Tongue (tissue), 2 donors: Measurements from ENCODE around the gene MYLIP. TPM values are rescaled to one million over a fixed set of nuclear protein-coding genes. Genes with fewer than 3 reads are reported as not detected.

ENCODE experiments used
- DNase-seq: peaks from one replicate; pipeline ENCODE4 v3.0.0-alpha.2; 2015
- total RNA-seq: library from RNA; depleted of rRNA; stranded (reverse); fragments of >200 nt; gene quantifications from one replicate; pipeline ENCODE4 v1.2.3, GENCODE V29; 2014

The MYLIP gene
- total RNA-seq: 68.6 TPM

DNA sequence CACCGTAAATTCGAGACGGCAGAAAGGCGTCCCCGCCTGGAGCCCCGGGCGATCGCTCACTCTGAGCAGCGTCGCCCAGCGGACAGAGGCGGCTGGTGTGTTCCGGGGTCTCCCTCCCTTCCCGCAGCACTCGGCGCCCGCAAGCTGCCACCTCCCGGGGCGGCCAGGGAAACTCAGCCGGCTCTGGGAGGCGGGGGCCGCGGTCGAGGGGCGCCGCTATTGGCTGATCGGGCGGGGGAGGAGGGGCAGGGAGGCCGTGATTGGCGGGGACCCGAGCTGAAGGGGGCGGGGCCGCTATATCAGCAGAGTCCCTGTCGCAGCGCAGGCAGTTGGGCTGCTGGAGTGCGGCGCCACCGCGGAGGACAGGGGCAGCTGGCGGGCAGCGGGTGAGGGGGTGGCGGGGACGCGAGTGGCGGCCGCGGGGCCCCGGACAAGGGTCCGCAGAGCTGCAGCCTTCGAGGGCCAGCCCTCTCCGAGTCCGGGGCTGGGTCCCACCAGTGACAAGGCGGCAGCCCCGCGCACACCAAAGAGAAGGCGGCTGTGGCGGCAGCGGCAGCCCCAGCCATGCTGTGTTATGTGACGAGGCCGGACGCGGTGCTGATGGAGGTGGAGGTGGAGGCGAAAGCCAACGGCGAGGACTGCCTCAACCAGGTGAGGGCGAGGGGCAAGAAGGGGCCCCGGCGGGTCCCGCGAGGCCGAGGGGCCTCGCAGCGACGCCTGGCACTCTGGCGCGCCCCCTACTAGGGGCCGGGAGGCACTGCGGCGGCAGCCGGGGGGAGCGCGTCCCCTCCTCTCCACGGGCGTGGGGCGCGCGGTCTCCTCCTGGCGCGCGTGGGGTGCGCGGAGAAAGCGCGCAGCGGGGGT lies at the start of gene MYLIP:
Gene MYLIP (plus strand): TSS at position 328 of the 864 bp plus-strand sequence. CDS start 237 bp downstream, at position 565.
- peak; percentile 99 for DNase-seq

DNA sequence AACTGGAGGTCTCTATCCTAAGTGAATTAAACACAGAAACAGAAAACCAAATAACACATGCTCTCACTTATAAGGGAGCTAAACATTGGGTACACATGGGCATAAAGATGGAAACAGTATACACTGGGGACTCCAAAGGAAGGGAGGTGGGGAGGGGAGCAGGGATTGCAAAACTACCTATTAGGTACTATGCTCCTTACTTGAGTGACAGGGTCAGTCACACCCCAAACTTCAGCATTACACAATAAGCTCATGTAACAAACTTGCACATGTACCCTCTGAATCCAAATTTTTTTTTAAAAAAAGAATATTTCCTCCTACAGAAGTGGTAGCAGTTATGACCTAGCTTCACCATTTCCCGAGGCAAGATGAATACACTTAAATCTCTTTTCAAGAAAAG lies 49.5 kb upstream of the MYLIP start:
- no peak for DNase-seq

DNA sequence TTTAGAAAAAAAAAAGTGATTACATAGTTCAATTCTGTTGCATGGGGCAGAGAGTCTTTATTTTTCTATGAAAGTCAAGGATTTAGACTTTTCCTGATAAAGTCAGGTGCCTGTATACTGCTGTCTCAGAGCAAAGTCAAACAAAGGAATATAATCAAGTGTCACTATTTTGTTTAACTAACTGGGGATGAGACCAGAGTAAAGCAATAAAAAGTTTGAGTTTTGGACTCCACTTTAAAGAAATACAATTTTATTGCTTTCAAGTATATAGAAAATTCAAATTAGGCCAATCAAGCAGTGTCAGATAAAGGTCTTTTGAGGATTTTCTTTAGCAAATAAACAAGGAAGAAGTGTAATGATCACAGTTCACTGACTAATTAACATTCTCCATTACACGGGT lies 48.7 kb upstream of the MYLIP start:
- no peak for DNase-seq

DNA sequence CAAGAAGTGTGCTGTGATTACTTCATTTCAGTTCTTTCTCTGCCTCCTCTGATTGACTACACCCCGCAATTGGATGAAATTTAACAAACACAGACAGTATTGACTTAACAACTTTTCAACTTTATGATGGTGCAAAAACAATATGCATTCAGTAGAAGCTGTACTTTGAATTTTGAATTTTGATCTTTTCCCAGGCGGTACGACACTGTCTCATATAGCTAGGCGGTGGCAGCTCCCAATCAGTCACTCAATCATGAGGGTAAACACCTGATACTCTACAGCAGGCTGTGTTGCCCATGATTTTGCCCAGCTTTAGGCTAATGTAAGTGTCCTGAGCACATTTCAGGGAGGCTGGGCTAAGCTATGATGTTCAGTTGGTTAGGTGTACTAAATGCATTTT lies 47.6 kb upstream of the MYLIP start:
- DNase-seq: no peak

DNA sequence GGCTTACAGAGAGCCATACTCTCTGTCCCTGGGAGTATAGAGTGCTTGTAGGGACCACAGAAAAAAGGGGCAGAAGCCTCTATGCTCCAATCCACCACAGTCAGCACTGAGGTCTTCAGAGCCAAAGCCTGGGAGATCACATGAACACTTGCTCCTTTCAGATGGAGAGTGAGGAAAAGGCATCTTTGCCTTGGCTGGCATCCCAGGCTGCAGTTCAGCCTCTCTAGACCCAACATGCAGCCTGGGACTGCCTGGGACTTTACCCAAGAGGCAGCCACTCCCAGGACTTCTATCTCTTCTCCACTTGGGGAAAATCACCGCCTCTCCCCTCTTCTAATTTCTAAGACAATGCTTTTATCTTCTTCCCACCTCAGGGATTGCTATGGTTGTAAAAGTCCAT lies 46.5 kb upstream of the MYLIP start:
- DNase-seq: no peak

DNA sequence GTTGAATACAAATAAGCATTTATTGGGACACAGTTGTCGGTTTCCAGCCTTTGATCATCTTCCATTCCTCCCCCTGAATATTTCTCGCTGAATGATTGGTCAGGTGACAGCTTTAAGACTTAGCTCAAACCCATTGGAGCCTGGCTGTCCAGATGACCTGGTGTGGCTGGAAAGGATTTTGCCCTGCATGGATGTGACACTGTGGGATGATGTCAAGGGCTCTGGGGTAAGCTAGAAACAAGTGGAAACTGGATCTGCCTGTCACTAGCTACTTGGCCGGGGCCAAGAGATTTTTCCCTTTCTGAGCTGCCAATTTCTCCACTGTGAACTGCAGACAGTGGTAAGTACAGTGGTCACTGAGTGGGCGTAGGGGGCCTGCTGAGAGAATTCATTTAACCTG lies 41.9 kb upstream of the MYLIP start:
- DNase-seq: no peak

DNA sequence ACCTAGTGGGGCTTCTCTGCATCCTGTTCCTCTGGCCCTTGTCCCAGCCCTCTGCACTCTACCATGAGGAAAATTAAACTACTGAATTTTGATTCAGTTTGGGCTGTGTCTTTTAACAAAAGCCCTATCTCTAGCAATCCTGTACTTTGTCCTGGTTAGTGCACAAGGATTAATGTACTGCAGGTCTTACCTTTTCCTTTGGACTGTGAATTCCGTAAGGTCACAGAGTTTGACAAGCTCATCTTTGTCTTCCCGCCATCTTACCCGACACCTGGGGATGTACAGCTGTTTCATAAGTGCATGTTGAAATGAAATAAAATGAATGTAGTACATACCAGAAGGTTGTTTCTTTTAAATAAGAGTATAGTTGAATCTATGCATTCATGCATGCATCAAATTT lies 41.5 kb upstream of the MYLIP start:
- no peak for DNase-seq

DNA sequence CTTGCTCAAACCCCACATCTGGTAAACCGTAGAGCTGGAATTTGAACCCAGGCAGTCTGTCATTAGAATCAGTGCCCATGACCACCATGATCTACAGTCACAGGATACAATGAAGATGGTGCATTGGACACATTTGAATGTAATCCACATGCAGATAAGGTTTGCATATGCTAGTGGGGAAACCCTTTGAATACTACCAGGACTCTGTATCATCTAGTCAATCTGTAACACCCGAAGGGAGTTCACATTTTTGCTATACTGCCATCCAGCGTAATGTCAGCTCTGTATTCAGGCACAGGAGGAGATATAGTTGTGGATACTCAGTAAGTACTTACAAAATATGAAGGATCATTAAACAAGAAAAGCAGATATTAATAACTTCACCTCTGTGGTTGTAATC lies 40.5 kb upstream of the MYLIP start:
- no peak for DNase-seq

DNA sequence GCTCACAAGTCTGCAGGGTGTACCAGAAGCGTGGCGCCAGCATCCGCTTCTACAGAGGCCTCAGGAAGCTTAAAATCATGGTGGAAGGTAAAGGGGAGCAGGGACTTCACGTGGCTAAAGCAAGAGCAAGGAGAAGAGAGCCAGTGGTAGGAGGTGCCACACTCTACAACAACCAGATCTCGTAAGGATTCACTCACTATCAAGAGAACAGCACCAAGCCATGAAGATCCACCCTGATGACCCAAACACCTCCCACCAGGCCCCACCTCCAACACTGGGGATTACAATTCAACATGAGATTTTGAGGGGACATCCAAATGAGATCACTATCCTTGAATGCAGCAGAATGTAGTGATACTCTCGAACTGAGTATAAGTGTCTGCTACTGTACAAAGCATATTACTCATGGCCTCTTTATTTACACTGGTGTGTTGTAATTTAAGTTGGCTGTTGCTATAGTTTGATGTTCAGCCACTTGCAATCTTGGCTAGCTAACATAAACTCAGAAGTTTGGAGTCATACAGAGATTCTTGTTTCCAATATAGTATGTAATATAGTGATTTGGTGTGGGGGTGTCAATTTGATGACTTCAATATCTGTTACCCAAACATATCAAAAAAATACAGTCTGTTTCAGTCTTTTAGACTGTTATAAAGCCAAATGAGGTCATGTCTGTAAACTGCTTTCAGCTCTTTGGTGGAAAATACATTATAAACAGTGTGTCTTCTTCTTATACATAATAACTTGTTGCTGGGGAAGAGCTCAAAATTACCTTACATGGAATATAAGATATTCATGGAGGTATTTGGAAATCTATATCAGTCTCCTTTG lies 39.4 kb upstream of the MYLIP start:
- peak; percentile 51 for DNase-seq

DNA sequence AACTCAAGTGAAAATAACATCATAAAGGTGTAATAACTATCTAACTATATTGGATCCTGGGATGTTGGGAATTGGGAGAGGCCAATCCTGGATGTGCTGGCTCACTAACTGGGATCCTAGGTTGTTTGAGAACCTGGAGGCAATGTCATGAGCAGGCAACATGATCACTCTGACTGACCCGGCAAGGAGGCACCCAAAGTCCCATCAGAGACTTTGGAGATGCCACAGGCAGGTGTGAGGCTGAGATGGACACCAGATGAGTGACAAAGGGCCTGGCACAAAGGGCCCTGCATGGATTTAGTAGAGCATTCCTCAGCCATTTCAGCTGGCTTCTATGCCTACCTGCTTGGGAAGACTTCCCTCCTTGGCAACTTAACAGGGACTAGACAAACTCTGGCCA lies 38.4 kb upstream of the MYLIP start:
- DNase-seq: no peak

DNA sequence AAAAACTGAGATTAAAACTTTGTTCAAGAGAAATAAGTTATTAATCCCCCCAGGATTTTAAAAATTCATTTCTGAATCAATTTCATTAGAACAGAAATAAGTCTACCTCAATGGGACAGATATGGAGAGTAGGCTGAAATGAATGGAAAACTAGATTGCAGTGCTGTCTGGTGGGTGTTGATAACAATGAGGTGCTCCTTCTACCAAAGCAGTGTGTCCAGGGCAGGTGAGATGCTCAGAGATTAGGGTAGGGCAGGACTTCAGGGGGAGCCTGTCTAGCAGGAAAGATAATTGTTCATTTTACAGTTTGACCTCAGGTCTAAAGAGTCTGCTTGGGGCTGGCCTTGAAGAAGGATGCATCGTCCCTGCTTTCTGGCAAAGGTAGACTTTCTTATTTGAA lies 38.0 kb upstream of the MYLIP start:
- DNase-seq: no peak

DNA sequence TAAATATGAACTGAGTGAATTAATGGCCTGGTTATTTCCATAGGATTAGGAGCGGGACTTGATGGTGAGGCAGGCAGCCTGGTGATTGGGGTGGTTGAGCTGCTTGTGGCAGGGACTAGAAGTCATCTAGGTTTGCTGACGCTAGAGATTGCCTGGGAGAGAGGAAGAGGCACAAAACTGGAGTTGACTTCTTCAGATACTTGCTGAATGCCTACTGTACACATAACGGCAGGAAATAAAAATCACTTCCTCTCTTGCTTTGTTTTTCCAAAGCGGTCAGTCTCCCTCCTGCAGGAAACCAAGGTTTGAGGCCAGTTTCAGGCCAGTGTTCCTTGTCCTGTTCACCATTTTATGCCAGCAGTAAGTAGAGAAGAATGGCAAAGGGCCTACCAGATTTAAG lies 36.7 kb upstream of the MYLIP start:
- DNase-seq: no peak

DNA sequence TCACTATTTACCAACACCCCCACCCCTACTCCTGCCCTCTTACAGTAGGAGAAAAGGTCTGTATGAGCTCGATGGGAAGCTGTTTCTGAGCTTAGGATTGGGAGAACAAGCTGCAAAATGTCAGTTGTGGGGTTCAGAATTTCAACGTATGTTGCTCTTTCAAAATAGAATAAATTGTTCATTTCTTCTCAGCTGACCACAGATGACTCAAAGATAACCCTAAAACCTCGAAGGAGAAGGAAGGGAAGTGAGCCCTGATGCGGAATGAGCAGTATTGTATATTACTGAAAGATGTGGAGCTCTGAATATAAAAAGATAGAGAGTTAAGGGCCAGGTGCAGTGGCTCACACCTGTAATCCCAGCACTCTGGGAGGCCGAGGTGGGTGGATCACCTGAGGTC lies 35.9 kb upstream of the MYLIP start:
- DNase-seq: no peak

DNA sequence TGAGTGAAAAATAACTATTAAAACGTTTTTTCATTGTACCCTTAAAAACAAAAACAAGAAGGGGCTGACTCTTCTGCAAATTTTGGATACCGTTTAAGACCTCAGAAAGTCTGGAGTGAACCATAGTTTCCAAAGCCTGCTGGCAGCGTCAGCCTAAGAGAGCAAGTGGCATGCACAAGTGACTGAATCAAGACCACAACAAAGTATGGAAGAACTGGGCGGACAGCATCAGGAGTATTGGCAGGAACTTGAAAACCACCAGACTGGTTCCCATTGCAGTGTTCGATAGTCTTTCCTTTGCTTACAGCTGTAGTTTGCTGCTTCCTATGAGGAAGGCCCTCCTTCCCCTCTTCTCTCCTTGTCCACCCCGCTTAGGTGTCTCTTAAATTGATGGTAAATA lies 33.7 kb upstream of the MYLIP start:
- no peak for DNase-seq

DNA sequence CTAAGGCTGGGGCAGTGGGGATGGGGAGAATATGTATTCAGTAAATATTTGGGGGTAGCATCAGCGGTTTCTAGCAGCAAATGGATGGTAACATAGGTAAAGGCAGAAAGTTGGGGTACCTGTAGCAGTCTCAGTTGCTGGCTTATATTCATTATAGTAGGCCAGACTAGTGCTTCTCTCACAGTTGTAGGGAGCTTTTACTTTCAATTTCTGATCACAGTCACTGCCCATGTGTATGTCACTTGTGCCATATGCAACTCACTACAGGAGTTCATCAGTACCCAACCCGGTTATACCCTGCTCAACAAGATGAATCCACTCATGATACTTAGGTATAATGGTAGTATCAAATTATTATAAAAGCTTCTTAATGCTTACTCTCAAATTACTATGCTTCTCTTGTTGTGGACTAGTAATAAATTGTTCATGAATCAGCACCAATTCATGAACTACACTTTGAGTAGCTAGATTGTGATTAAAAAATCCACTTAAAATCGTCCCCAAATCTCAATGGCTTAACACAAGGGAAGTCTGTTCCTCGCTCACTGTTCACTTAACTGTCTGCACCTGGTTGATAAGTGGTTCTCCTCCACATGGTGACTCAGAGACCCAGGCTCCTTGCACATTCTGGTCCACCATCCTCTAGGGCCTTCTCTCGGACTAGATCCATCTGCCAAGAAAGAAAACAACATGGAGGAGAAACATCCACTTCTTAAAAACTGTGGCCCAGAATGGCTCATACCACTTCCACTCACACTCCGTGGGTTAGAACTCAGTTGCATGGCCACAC lies 31.3 kb upstream of the MYLIP start:
- DNase-seq: no peak

DNA sequence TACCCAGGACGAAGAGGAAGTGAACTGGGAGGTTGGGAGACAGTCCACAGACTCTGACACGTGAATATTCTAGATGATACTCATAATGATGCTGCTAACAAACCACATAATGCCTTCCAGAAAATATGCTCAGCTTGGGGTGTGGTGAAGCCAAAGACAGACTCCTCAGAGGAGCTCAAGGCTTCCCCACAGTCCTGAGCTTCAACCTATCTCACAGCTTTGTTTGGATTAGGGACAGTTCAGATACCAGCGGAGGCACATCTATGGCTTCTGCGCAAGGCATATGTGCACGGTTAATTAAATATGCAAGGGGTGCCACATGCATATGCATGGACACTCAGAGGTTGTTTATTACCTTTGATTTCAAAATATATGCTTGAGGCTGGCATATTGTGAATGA lies 30.7 kb upstream of the MYLIP start:
- DNase-seq: no peak

DNA sequence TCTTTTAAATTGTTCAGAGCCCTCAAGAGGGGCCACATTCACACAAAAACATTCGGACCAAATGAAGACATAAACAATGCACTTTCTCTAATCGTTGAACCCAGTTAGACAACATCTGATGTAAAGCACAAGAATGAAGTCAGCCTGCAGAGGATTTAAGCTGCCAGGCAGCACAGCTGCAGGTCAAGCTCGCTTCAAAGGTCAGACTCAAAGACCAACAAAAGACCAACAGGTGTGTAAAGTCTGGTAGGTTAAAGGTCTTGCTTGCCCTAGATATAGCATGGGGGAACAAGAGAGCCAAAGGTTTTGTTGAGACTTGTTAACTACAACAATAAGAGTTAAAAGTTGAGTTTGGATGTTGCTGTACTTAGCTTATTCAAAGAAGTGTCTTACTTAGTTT lies 26.7 kb upstream of the MYLIP start:
- no peak for DNase-seq

DNA sequence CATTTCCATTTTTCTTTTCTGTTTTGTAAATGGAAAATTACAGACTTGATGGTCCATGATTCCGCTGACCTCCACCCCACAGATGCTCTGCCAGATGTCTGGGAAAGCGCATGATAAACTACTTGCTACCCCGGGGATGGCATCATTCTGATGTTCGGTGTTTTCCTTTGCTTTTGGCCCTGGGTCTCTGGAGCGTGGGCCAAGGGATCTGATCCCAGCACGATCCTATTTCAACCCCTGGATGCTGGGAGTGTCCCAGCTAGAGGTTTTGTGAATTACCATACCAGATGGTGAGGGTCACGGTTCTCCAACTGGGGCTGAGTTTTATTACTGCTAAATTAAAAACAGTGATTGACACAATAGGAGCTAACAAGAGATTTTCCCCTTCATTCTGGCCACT lies 25.2 kb upstream of the MYLIP start:
- peak; percentile 94 for DNase-seq

DNA sequence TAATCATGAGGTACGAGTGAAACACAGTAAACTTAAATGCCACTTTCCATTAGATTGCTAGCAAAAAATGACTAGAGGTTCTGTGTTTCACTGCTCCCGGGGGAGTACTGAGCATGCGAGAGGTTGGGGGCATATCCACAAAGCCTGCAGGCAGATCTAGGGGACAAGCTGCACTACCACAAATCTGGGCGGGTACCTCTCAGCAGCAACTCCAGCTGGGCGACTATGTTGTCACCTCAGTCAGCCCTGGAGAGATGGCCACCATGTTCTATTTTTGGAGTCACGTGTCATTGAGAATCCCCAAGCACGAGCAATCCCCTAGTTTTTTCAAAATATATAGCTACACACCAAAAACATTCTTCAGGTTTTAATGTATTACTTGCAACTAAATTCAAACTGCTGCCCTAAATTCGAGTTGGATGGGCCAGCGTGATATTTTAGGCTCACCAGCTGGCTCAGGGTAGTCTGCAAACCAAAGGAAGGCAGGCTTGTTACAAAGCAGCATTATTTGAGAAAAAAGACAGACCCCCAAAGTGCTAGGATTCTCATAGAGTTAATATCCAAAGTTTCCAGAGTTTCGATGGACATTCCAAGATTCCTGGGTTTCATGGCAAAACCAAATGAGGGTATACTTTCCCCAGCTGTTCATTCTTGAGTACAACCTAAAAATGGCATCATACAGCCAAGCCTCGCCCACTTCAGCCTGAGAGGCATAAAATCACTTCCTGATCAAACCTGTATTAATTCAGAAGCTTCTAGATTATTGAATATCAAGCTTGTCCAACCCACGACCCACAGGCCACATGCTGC lies 24.1 kb upstream of the MYLIP start:
- peak; percentile 55 for DNase-seq

DNA sequence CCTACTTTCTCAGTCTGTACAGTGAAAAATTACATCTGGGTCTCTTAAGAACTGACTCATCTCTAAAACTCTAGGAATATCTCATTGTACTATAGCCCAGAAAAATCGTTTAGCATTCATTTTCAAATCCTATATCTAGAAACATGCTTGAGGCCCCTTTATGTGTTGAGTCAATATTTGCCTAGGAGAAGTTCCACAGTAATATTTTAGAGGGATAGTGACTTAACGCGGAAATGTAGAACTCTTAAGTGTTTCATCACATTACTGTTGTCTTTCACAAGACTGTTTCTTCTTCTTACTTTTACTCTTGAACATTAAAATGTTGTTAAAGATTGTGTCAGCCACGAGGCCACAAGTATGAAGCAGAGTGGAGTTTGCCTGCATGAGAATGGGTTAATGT lies 23.0 kb upstream of the MYLIP start:
- DNase-seq: no peak

DNA sequence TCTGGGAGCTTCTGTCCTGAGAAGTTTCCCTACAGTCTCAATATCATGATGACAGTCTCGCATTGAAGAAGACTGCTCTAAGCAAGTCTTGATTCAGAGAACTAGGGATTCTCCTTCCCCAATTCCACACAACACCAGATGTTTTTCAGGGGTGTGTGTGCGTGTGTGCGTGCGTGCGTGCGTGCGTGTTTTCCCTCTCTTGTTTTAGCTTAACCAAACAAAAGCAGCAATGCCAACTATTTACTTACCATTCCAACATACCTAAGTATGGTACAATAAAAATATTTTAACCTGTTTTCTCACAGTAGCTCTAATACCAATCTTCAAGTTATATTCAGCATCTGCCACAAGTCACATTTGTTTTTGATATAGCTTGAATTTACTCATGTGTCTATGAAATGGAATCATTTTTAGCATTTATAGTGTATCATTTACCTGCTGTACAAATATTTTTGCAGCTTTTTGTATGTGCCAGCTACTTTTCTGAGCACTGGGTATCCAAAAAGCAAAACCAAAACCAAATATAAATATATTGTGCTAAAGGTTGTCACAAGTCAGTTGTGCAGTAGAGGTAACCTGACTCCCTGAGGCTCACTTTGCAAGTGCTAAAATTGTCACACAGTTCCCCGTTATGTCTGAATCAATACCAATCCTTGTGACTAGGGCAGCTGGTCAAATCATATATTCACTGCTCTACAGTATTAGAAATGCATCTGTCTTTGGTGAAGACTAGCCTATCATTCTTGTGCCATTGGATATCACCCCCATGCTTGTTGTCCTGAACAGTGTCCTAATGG lies 21.7 kb upstream of the MYLIP start:
- no peak for DNase-seq
